ENCODE measurements around the gene SCN10A. TPM values are rescaled to one million over a fixed set of nuclear protein-coding genes. Genes with fewer than 3 reads are reported as not detected.

The SCN10A gene
- total and polyA plus RNA-seq, 2 of the 13 experiments (the other 11 are each of a cell fraction or from before 2014, with no cell fraction given), result not detected

GRCh38 chr3:38805765-38806386 lies 10.1 kb downstream of the SCN10A start (continued):
- TF ChIP-seq ZNF337 (CRISPR knock-in tag; IDR thresholded peaks at IDR 0.05; ENCODE audit: borderline replicate concordance, low read depth), result peak; percentile 91; the same call in 1 of the 2 replicates
- peak; percentile 82; the same call in 1 of the 2 replicates for TF ChIP-seq YEATS2 (CRISPR knock-in tag; IDR thresholded peaks at IDR 0.05; ENCODE audit: borderline replicate concordance)
- TF ChIP-seq ZSCAN29 (CRISPR knock-in tag; conservative IDR thresholded peaks at IDR 0.05), result 0 out of 2 replicates have a peak, but pooled peaks have one; percentile 49
- no peak for TF ChIP-seq MYC (CRISPR knock-in tag; IDR thresholded peaks at IDR 0.05; ENCODE audit: borderline replicate concordance)
- no peak for TF ChIP-seq HNF4G (IDR thresholded peaks at IDR 0.05; ENCODE audit: borderline replicate concordance, low read depth, low read length)
- TF ChIP-seq HNF4G (CRISPR knock-in tag; IDR thresholded peaks at IDR 0.05; ENCODE audit: borderline replicate concordance, low read depth), result no peak
- TF ChIP-seq ZNF550 (CRISPR knock-in tag; IDR thresholded peaks at IDR 0.05; ENCODE audit: borderline replicate concordance), result no peak
- TF ChIP-seq KMT2A (CRISPR knock-in tag; IDR thresholded peaks at IDR 0.05), result peak; percentile 85
- TF ChIP-seq ZBTB33 (CRISPR knock-in tag; IDR thresholded peaks at IDR 0.05), result peak; percentile 47; the same call in 1 of the 2 replicates
- TF ChIP-seq FOXK1 (CRISPR knock-in tag; IDR thresholded peaks at IDR 0.05; ENCODE audit: borderline replicate concordance, low read depth), result peak; percentile 97; the same call in 1 of the 2 replicates
- peak; percentile 87; the same call in 1 of the 2 replicates for TF ChIP-seq ZNF672 (CRISPR knock-in tag; IDR thresholded peaks at IDR 0.05)
- peak; percentile 98 for TF ChIP-seq HMGXB3 (CRISPR knock-in tag; IDR thresholded peaks at IDR 0.05; ENCODE audit: borderline replicate concordance)
- no peak for TF ChIP-seq ARNT (IDR thresholded peaks at IDR 0.05)
- 0 out of 2 replicates have a peak, but pooled peaks have one; percentile 58 for TF ChIP-seq ZNF17 (CRISPR knock-in tag; IDR thresholded peaks at IDR 0.05)
- TF ChIP-seq MTERF4 (CRISPR knock-in tag; IDR thresholded peaks at IDR 0.05), result peak; percentile 99
- TF ChIP-seq AFF4 (CRISPR knock-in tag; IDR thresholded peaks at IDR 0.05), result peak; percentile 83; the same call in 1 of the 2 replicates
- no peak; the same call in 1 of the 2 replicates for TF ChIP-seq ZNF768 (CRISPR knock-in tag; IDR thresholded peaks at IDR 0.05)
- TF ChIP-seq TP53 (CRISPR knock-in tag; conservative IDR thresholded peaks at IDR 0.05), result peak; percentile 95; the same call in 1 of the 2 replicates
- TF ChIP-seq KLF11 (CRISPR knock-in tag; IDR thresholded peaks at IDR 0.05), result peak; percentile 100

Measured in HepG2 (cell line).